Smooth muscle cell (in vitro differentiated cells): ENCODE measurements around the gene GABRB2. TPM values are rescaled to one million over a fixed set of nuclear protein-coding genes. Genes with fewer than 3 reads are reported as not detected.

Experiments used
- DNase-seq: peaks from one replicate; lab custom pipeline; 2025; ENCODE audit not compliant: unreplicated experiment; lab: John Stamatoyannopoulos, UW
- H2AFZ ChIP-seq: fragments of 200-600 bp; sonication (generic); 2 replicates; pipeline ENCODE4 v1.6.0; 2016; ENCODE audit warnings: antibody characterized with exemption, low read depth, mild to moderate bottlenecking
- H3F3A ChIP-seq: fragments of 200-600 bp; sonication (generic); 2 replicates; pipeline ENCODE4 v1.6.0; 2017; ENCODE audit warnings: antibody characterized with exemption, low read depth
- H3K27ac ChIP-seq: fragments of 200-600 bp; sonication (generic); 2 replicates; pipeline ENCODE4 v1.5.1; 2016; ENCODE audit warnings: low read depth, mild to moderate bottlenecking
- H3K27me3 ChIP-seq: fragments of 200-600 bp; sonication (generic); 2 replicates; pipeline ENCODE4 v1.6.1; 2016; ENCODE audit warnings: low read depth, mild to moderate bottlenecking
- H3K36me3 ChIP-seq: fragments of 200-600 bp; sonication (generic); 2 replicates; pipeline ENCODE4 v1.5.1; 2016; ENCODE audit warnings: low read depth
- H3K4me1 ChIP-seq: fragments of 200-600 bp; sonication (generic); 2 replicates; pipeline ENCODE4 v1.5.1; 2016; ENCODE audit warnings: low read depth
- H3K4me2 ChIP-seq: fragments of 200-600 bp; sonication (generic); 2 replicates; pipeline ENCODE4 v1.6.0; 2016; ENCODE audit warnings: mild to moderate bottlenecking
- H3K4me3 ChIP-seq: fragments of 200-600 bp; sonication (generic); 2 replicates; pipeline ENCODE4 v1.5.1; 2016; ENCODE audit warnings: mild to moderate bottlenecking
- H3K79me2 ChIP-seq: fragments of 200-600 bp; sonication (generic); 2 replicates; pipeline ENCODE4 v1.6.0; 2016; ENCODE audit warnings: low read depth, mild to moderate bottlenecking
- H3K9ac ChIP-seq: fragments of 200-600 bp; sonication (generic); 2 replicates; pipeline ENCODE4 v1.6.0; 2016; ENCODE audit warnings: low read depth
- H3K9me3 ChIP-seq: fragments of 200-600 bp; sonication (generic); replicated peaks from 2 replicates; pipeline ENCODE4 v1.5.1; 2016; ENCODE audit warnings: low read depth
- H4K20me1 ChIP-seq: fragments of 200-600 bp; sonication (generic); 2 replicates; pipeline ENCODE4 v1.6.0; 2016; ENCODE audit warnings: low read depth
- WGBS: methylation state at CpG from one replicate; pipeline ENCODE4 v1.1.7; 2016; ENCODE audit warnings: low lambda C conversion rate; 5-methylcytosine and 5-hydroxymethylcytosine counted together
- polyA plus RNA-seq: library from polyadenylated mRNA; unstranded; fragments of >200 nt; fragmentation: Nextera tagmentation; extraction: Ambion mirVana; gene quantifications from 2 replicates; pipeline ENCODE4 v1.2.1, GENCODE V29; 2016
- total RNA-seq: library from RNA; depleted of rRNA; stranded (reverse); fragments of >200 nt; gene quantifications from 2 replicates; pipeline ENCODE4 v1.2.3, GENCODE V29; 2014
- TF ChIP-seq, protein P1 (sequence below): fragments of 200-600 bp; sonication (generic); IDR thresholded peaks from 2 replicates; pipeline ENCODE4 v1.5.1; 2017; ENCODE audit warnings: borderline replicate concordance, mild to moderate bottlenecking, antibody characterized with exemption; ENCODE audit not compliant: insufficient read depth, poor library complexity, severe bottlenecking

GABRB2 gene
- total and polyA plus RNA-seq, 2 experiments from 2014 or later: 1.2 to 3.5 TPM

DNA sequence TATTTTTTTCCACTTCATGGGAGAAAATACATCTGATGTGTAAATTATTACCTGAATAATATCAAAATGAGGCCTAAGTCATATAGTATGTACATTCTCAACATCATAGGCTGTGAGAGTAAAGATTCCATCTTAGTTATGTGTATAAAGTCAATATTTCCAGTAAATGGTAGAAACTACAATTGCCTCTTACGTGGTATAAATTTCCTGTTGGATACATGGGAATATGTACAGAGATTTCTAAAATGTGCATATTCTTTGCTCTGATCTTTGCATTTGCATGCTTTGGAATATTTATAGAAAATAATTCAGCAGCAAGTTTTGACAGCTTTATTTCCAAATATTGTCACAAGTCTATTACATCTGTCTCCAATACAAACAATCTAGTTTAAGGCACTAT is 78.8 kb downstream of the GABRB2 start:
- DNase-seq: no peak
- Histone ChIP-seq H3K4me2 (no peak overlapping the region), H3K79me2 (no peaks in the 10 kb centered on the region), H3F3A (no peaks in the 10 kb centered on the region), H3K27me3 (no peaks in the 10 kb centered on the region), H3K9ac (no peak overlapping the region), H3K27ac (no peak overlapping the region), H3K36me3 (no peaks in the 10 kb centered on the region), H4K20me1 (no peaks in the 10 kb centered on the region), H3K9me3 (no peaks in the 10 kb centered on the region), H3K4me1 (no peaks in the 10 kb centered on the region), H2AFZ (no peak overlapping the region), H3K4me3 (no peak overlapping the region)
- WGBS: 91% methylated on average over 1 of the region's 1 CpG
- TF ChIP-seq, protein P1, sequence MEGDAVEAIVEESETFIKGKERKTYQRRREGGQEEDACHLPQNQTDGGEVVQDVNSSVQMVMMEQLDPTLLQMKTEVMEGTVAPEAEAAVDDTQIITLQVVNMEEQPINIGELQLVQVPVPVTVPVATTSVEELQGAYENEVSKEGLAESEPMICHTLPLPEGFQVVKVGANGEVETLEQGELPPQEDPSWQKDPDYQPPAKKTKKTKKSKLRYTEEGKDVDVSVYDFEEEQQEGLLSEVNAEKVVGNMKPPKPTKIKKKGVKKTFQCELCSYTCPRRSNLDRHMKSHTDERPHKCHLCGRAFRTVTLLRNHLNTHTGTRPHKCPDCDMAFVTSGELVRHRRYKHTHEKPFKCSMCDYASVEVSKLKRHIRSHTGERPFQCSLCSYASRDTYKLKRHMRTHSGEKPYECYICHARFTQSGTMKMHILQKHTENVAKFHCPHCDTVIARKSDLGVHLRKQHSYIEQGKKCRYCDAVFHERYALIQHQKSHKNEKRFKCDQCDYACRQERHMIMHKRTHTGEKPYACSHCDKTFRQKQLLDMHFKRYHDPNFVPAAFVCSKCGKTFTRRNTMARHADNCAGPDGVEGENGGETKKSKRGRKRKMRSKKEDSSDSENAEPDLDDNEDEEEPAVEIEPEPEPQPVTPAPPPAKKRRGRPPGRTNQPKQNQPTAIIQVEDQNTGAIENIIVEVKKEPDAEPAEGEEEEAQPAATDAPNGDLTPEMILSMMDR: no peak

DNA sequence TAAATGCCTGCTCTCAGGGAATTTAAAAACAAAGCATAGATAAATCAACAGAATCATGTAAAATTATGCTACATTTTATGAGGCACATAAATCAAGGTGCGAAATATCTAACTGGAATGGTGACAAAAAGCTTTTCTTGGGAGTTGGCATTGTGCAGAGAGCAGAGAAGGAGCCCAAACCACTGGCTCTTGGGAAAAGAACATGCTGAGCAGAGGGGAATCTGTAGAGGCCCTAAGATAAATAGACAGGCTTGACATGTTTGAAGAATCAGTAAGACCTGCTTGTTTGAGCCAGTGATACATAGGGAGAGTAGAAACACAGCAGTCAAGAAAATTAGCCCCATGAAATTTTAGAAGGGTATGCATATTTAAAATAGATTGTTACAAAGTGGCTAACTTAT is 85.8 kb downstream of the GABRB2 start:
- no peaks in the 10 kb centered on the region for H3K9me3 ChIP-seq
- H3F3A ChIP-seq: no peaks in the 10 kb centered on the region
- no peak for DNase-seq
- H4K20me1 ChIP-seq: no peaks in the 10 kb centered on the region
- H3K27me3 ChIP-seq: no peaks in the 10 kb centered on the region
- H3K4me1 ChIP-seq: no peaks in the 10 kb centered on the region
- H2AFZ ChIP-seq: no peak overlapping the region
- H3K4me3 ChIP-seq: no peak overlapping the region
- no peak overlapping the region for H3K27ac ChIP-seq
- no peaks in the 10 kb centered on the region for H3K79me2 ChIP-seq
- 91% methylated on average over 1 of the region's 1 CpG for WGBS
- H3K9ac ChIP-seq: no peak overlapping the region
- no peak overlapping the region for H3K4me2 ChIP-seq
- TF ChIP-seq, protein P1: no peak
- no peaks in the 10 kb centered on the region for H3K36me3 ChIP-seq

DNA sequence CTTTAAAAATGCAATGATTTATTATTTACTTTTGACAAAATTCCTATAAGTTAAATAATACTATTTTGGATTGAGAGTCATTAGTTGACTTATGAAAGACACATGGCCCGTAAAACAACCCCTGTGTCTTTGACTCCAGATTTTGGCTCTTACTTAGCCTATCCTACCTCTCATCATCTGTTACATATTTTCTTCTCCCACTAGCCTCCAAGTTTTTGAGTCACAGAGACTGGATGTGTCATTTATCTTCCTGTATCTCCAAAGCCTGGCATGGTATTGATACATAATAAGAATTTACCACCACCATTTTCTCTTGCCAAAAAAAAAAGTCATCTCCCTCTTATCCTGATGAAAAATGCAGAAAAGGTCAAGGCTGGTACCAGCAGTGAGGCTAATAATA is 99.9 kb downstream of the GABRB2 start:
- Histone ChIP-seq H3K79me2 (no peaks in the 10 kb centered on the region), H3K36me3 (no peaks in the 10 kb centered on the region), H3F3A (no peaks in the 10 kb centered on the region), H3K27me3 (no peaks in the 10 kb centered on the region), H3K4me1 (no peaks in the 10 kb centered on the region), H3K27ac (no peak overlapping the region), H3K4me3 (no peak overlapping the region), H3K9ac (no peak overlapping the region), H4K20me1 (no peaks in the 10 kb centered on the region), H3K9me3 (no peaks in the 10 kb centered on the region), H3K4me2 (no peak overlapping the region), H2AFZ (no peak overlapping the region)
- TF ChIP-seq, protein P1: no peak
- 84% methylated on average over 1 of the region's 1 CpG for WGBS
- no peak for DNase-seq

DNA sequence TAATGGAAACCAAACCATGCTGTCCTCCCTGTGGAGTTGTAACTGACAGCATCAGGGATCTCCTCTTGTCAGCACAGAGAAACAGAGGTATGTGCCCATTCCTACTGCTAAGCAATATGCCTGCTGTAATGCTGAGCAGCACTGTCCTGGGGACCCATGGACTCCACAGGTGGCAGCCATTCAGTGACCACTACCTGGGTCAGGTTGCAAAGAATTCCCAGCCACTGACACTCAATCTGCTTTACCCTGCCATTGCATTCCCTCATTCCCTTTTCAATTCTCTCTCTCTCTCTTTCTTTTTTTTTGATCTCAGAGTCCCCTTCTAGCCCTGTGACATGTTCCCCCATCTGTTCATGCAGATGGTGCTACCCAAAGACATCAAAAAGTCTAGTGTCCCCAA is 104.1 kb downstream of the GABRB2 start:
- H4K20me1 ChIP-seq: no peaks in the 10 kb centered on the region
- no peak overlapping the region for H3K4me2 ChIP-seq
- H3K79me2 ChIP-seq: no peaks in the 10 kb centered on the region
- no peak for DNase-seq
- no peaks in the 10 kb centered on the region for H3K4me1 ChIP-seq
- no peaks in the 10 kb centered on the region for H3K36me3 ChIP-seq
- H3K27ac ChIP-seq: no peak overlapping the region
- H3K27me3 ChIP-seq: no peaks in the 10 kb centered on the region
- no peak overlapping the region for H3K4me3 ChIP-seq
- H3F3A ChIP-seq: no peaks in the 10 kb centered on the region
- no peak overlapping the region for H2AFZ ChIP-seq
- peaks cover 8% of the 10 kb centered on the region for H3K9me3 ChIP-seq
- H3K9ac ChIP-seq: no peak overlapping the region
- TF ChIP-seq, protein P1: no peak
